Epidermal melanocyte (primary cell): ENCODE data around the gene GPR22.

Experiments used
- DNase-seq: peaks from one replicate; pipeline ENCODE4 v3.0.0; 2011; ENCODE audit warnings: low spot score; ENCODE audit not compliant: insufficient read length

GPR22 gene

GRCh38 chr7:107479303-107479702 lies 9.4 kb downstream of the GPR22 start:
- DNase-seq: no peak

DNA sequence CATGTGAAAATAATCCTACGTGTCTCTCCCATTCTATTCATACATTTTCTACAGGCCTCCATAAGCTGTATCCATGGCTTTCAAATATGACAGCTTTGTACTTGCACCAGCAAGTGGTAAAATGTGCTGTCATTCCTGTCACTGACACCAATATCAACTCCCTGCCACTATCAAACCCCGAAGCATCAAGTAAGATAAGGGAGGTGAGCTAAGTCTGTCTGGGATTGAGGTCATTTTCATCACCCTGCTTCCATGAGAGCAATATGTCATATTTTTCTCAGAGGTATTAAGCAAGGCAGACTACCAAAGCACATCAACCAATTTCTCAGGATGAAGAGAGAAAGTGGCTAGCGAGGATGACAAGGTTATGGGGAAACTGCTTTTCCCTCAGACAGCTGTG lies 11.1 kb downstream of the GPR22 start:
- no peak for DNase-seq

- DNase-seq: no peak
Observed at GRCh38 chr7:107482571-107482970, 12.7 kb downstream of the GPR22 start.

DNA sequence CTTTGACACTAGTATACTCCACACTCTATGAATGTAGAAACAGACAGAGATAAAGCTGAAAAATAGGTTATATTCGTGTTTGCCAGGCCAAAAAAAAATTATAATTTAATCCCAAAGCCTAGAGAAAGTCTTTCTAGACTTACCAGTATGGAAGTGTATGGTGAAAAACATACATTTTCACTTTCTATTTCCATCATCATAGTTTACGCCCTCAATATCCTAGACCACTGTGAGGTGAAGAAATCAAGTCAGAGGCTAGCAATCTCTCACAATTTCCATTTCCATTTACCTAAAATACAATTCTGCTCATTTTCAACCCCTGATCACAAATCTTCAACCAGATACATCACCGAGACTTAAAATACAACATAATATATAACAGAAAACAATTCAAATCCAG lies 16.2 kb downstream of the GPR22 start:
- DNase-seq: no peak

DNA sequence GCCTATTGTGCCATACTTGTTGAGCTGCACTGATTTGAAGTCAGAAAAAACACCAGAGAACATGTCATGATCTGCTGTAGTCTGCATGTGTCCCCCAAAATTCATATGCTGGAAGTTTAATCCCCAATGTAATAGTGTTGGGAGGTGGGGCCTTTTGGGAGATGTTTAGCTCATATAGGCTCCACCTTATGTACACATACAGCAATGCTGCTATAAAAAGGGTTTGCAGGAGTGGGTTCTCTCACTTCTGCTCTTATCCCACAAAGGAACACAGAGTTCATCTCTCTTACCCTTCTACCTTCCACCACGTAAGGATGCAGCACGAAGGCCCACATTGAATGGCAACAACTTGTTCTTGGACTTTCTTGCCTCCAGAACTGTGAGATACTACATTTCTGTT lies 23.0 kb downstream of the GPR22 start:
- DNase-seq: no peak

GRCh38 chr7:107494315-107494751 lies 24.5 kb downstream of the GPR22 start:
- no peak for DNase-seq

DNA sequence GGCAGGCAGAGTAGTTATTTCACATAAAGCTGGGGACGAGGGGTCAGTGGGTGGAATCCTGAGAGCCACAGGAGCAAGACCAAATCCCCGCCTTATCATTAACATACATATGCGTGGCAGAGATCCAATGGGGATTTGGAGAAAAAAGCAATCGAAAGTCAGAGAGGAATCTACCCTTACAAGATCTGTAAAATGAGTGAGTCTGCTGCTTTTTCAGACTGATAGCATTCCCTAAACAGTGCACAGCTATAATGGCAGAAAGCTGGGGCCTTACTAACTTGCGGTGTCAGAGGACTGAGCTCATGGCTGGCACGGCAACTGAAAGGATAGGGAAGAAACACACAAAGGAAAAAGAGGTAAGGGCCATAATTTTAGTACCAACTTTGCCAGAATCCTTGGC lies 25.0 kb downstream of the GPR22 start:
- DNase-seq: no peak

DNA sequence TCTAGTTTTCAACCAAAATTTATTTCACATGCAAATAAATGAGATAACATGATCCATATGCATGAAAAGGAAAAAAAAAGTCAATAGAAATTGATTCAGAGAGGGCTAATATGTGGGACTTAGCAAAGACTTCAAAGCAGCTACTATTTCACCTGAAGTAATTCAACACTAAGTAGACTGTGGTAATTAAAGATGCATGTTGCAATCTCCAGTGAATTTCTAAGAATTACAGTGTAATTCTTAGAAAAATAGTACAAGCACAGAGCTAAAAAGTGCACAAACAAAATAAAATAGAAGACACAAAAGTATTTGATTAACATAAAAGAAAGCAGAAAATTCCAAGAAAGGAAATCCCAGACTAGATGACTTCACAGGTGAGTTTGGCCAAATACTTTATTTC lies 25.7 kb downstream of the GPR22 start:
- no peak for DNase-seq

DNA sequence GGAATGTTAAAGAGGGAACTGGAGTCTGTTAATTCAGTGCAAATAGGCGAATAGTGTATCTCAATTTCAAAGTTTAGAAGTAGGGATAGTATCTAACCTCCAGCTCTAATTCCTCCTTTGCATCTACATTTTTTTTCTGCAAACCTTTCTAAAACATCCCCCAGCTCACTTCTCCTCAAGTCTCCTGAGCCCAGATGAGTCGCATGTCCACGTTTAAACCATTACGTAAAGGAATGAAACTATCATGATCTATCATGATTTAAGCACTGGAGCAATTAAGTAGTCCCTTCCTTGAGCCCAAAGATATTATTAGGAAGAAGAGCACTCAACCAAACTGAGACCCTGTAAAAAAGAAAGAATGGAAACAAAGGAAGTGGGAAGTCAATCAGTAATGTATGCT lies 29.9 kb downstream of the GPR22 start:
- no peak for DNase-seq

GRCh38 chr7:107501593-107501992 lies 31.7 kb downstream of the GPR22 start:
- peak; percentile 25 for DNase-seq

GRCh38 chr7:107502154-107502553 lies 32.3 kb downstream of the GPR22 start:
- no peak for DNase-seq

GRCh38 chr7:107502797-107503196 lies 32.9 kb downstream of the GPR22 start:
- no peak for DNase-seq

DNA sequence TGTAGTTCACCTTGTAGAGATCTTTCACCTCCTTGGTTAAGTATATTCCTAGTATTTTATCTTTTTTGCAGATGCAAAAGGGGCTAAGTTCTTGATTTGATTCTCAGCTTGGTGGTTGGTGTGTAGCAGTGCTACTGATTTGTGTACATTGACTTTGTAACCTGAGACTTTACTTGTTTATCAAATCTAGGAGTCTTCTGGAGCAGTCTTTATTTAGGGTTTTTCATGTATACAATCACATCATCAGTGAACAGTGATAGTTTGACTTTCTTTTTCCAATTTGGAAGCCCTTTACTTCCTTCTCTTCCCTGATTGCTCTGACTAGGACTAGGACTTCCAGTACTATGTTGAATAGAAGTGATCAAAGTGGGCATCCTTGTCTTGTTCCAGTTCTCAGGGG lies 33.8 kb downstream of the GPR22 start:
- DNase-seq: no peak

- DNase-seq: no peak
Observed at GRCh38 chr7:107505362-107505761, 35.5 kb downstream of the GPR22 start.

- DNase-seq: no peak
Observed at GRCh38 chr7:107505997-107506673, 36.3 kb downstream of the GPR22 start.

GRCh38 chr7:107506674-107507339 lies 37.0 kb downstream of the GPR22 start:
- no peak for DNase-seq
